GM12873 (cell line): ENCODE data around the gene TESK2.

ENCODE experiments used
- CTCF ChIP-seq: IDR thresholded peaks from 2 replicates; pipeline ENCODE4 v1.5.1; 2012; ENCODE audit warnings: low read depth, mild to moderate bottlenecking, moderate library complexity, low read length, control low read depth; ENCODE audit not compliant: insufficient read depth; ENCODE audit errors: missing control alignments

Gene TESK2

GRCh38 chr1:45344499-45344898, 146.5 kb downstream of the TESK2 start:
- no peak for TF ChIP-seq CTCF

DNA sequence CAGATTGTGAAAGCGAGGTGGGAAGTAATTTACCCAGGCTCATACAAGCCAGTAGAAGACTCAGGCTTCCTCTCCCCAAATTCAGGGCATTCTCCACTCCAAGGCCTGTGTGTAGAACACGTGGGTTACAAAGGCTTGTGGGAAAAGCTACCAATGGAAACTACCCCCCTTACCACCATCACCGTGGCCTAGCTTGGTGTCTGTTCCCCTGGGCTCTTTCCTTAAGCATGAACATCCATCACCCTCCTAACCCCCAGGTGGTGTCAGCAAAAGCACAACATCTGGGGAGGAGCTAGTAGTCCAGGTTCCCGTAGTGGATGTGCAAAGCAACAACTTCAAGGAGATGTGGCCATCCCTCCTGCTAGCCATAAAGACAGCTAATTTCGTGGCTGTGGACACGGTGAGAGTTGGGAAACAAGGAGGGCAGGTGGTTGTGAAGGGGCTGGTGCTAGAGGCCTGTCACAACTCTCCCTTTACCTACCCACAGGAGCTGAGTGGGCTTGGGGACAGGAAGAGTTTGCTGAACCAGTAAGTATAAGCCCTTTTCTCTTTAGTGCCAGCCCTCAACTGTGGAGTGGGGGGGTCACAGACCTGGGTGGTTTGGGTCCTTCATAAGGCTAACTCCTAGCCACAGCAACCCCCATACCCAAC, 150.0 kb downstream of the TESK2 start:
- TF ChIP-seq CTCF: no peak

GRCh38 chr1:45339789-45340558, 151.0 kb downstream of the TESK2 start, which contains the start of the genes MUTYH and TOE1:
Gene MUTYH (minus strand): TSS chr1:45340440. CDS start chr1:45334505, 5,935 bp downstream.
Gene TOE1 (plus strand): TSS chr1:45340170. CDS start chr1:45340253, 83 bp downstream.
- TF ChIP-seq CTCF: no peak

DNA sequence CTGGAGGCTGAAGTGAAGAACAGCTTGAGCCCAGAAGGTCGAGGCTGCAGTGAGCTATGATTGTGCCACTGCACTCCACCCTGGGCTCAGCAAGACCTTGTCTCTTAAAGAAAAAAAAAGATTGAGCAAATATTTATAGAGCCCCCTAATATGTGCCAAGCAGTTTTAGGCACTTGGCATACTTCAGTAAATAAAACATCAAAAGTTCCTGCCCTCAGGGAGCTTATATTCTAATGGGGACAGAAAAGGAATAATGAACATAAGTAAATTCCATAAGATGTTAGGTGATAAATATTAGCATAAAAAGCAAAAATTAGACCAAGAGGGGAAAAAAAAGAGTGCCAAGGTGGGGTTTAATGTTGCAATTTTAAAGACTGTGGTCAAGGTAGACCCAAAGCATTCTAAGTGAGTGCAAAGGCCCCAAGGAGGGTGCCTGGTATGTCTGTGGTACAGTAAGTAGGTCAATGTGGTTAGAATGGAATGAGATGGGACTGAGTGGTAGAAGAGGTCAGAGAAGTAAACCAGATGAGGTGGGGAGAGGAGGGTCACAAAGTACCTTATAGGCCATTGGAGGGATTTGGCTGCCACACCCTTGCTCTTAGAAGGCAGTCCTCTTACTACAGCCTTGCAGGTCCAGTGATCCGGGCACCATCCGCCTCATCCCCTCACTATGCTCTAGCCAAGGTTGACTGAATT, 153.2 kb downstream of the TESK2 start:
- TF ChIP-seq CTCF: no peak

DNA sequence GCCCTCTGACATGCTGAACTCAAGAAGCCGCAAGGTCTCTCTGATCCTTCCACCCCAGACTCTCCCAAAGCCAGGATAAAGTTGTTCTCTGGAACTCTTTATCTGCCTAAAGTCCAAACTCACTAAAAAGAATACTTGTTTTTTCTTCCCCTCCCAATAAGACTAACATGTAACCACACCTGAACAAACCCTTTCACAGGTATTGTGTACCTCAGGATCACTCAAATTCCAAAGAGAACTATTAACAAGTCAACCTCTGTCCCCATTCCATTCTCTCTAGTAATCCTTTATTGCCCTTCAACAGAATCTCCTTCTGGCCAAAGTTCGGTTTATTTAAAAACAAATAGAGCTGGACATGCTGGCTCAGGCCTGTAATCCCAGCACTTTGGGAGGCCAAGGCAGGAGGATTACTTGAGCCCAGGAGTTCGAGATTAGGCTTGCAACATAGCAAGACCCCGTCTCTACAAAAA, 155.1 kb downstream of the TESK2 start:
- TF ChIP-seq CTCF: no peak

GRCh38 chr1:45334308-45335245, 156.4 kb downstream of the TESK2 start:
- TF ChIP-seq CTCF: peak; percentile 4
